MG63 (cell line): Measurements from ENCODE around the gene TMEM229B. TPM values are rescaled to one million over a fixed set of nuclear protein-coding genes. Genes with fewer than 3 reads are reported as not detected.

Source experiments
- DNase-seq: peaks from one replicate; pipeline ENCODE4 v3.0.0-alpha.2; 2020
- H3K27me3 ChIP-seq: fragments of 250-450 bp; sonication (Bioruptor Pico); 2 replicates; pipeline ENCODE4 v1.5.1; 2020; ENCODE audit warnings: mild to moderate bottlenecking, moderate library complexity
- H3K36me3 ChIP-seq: fragments of 250-450 bp; sonication (Bioruptor Pico); 2 replicates; pipeline ENCODE4 v1.5.1; 2020; ENCODE audit warnings: mild to moderate bottlenecking, moderate library complexity
- H3K4me3 ChIP-seq: fragments of 250-450 bp; sonication (Bioruptor Pico); 2 replicates; pipeline ENCODE4 v1.5.1; 2020; ENCODE audit warnings: mild to moderate bottlenecking, moderate library complexity
- H3K9me3 ChIP-seq: fragments of 250-450 bp; sonication (Bioruptor Pico); 2 replicates; pipeline ENCODE4 v1.5.1; 2020; ENCODE audit warnings: mild to moderate bottlenecking, moderate library complexity
- total RNA-seq: library from RNA; depleted of rRNA; stranded (reverse); fragments of >200 nt; shearing (Covaris generic); gene quantifications from 2 replicates; pipeline ENCODE4 v1.2.3, GENCODE V29; 2014; ENCODE audit warnings: low replicate concordance; rRNA removed

Gene TMEM229B
- 5.9 TPM in 1 of 2 replicates, not detected in the other for total RNA-seq

DNA sequence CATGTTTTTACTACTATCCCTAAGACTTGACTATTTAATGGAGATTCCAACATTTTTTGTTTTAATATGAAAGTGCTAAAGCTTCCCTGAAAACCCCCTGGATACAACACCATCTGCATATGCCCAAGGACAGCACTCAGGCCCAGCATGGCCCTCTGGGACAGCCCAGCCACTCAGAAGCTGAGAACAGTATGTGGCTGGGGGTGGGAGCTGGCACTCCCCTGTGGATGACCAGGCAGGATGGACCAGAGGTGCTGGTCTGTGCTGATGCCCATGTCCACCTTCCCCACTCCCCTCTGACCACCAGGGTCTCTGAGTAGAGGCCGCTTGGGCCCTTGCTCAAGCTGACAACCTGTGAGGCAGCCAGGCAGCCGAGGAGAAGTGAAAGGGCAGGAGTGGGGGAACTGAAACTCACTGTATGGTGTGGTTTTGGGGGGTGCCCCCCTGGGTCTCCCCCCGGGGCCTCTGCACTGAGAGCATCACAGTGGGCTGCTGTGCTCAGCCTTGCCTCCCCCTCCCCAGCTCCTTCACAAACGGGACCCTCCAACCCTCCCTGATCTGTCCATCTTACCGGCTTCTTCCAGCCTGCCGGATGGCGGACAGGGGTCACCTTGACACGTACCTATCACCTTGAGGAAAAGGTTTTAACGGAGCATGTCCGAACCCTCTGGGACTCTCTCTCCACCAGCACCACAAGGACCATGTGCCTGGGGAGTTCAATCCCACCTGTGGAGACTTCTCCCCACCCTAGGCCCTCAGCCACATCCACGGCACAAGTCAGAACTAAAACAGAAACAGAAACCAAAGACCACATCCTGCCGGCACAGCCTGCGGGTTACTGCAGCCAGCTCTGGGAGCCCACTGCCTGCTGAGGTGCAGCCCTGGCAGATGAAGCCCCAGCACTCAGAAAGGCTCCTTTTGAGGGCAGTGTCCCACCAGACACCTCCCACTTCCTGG lies at the start of gene TMEM229B:
TSS of gene TMEM229B (minus strand) at position 785 of the 957 bp plus-strand sequence. CDS start 14,798 bp downstream, outside the sequence.
- no peak within 1 kb of the TSS for H3K4me3 ChIP-seq
- DNase-seq = peak; percentile 40
- H3K9me3 ChIP-seq = no peaks in the 10 kb centered on the region
- H3K36me3 ChIP-seq = no peaks in the 10 kb centered on the region
- no peaks in the 10 kb centered on the region for H3K27me3 ChIP-seq

DNA sequence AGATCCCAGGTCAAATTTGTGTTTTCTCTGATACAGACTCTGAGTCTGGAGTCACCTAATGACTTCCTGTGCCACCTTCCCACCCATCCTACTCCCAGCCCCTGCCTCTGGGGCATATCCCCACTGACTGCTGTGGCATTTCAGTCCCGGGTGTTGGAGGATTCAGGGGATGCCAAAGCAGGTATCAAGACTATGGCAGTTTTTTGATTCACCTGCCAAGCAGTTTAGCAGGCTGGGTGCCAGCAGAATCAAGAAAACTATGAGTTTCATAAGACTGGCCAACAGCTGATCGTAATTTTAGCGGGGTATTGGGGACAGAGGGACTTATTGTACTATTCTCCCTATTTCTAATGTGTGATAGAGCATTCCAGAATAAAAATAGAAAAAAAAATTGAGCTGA lies 49.2 kb upstream of the TMEM229B start:
- H3K27me3 ChIP-seq = no peaks in the 10 kb centered on the region
- H3K36me3 ChIP-seq = no peaks in the 10 kb centered on the region
- H3K4me3 ChIP-seq = no peak overlapping the region
- DNase-seq = no peak
- no peaks in the 10 kb centered on the region for H3K9me3 ChIP-seq

DNA sequence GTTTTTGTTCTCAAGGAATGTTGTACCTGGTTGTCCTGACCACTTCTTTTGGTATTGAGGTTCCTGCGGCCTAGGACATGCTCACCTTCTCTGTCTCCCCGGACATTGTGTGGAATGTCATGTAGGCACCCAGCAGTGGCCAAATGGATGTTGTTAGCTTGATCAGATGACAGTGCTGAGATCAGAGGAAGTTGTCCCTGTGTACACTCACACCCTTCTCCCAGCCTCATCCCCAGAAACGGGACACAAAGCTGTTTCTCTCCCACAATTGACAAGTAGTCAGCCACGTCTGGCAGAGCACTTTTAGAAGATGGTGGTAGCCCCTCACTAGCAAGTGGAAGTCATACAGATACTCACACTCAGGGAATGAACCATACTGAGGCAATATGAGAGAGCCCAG lies 47.6 kb upstream of the TMEM229B start:
- DNase-seq = no peak
- Histone ChIP-seq H3K4me3 (no peak overlapping the region), H3K9me3 (no peaks in the 10 kb centered on the region), H3K36me3 (no peaks in the 10 kb centered on the region), H3K27me3 (no peaks in the 10 kb centered on the region)

DNA sequence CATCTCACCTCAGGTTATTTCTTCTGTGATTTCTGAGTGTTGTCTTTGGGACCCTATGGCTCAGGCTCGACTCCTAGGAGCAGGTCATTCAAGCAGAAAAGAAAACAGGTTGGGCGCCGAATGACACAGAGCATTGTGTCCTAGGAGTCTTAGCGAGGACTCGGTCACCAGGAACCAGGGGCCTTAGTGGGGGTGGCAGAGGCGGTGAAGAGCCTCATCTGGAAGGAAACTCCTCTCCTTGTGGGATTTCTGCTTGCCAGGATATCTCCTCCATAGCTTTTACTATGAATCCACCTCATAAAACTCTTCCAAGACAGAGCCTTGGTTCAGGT lies 45.2 kb upstream of the TMEM229B start:
- no peaks in the 10 kb centered on the region for H3K9me3 ChIP-seq
- DNase-seq = no peak
- H3K4me3 ChIP-seq = peak overlapping the region; percentile 53
- no peaks in the 10 kb centered on the region for H3K36me3 ChIP-seq
- no peaks in the 10 kb centered on the region for H3K27me3 ChIP-seq

DNA sequence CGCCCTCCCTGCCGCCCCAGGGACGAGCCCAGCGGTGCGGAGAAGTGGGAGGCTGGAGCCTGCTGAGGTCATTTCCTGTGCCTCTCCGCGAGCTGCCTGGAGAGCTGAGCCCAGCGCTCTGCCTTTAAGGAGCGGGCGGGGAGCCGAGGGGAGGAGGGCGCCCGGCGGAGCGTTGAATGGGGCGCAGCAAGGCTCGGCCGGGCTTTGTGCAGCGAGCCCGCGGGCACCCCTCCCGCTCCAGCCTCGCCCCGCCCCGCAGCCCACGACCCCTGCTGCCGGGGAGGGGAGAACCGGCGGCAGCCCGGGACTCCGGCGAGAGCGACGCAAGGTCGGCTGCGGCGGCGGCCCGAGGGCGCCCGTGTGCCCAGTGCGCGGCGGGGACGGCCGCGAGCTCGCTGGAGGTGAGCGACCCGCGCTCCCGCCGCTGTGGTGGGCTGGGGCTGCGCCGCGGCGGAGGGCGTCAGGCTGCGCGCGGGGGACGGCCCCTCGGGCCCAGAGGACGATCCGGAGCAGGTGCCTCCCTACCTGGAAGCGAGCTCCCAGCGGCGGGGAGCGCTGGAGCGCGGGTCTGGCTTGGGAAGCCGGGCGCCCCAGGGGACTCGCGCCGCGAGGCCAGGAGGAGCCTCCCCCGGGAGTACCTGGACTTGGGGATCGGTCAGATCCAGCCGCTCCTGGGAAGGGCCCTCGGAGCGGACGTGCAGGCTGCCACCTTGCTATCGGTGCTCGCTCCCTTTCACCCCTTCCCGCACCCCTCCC lies 44.7 kb upstream of the TMEM229B start, which contains the start of gene PLEKHH1:
TSS of gene PLEKHH1 (plus strand) at position 293 of the 756 bp plus-strand sequence. CDS start 8,578 bp downstream, outside the sequence.
- Histone ChIP-seq H3K4me3 (peak within 1 kb of the TSS; percentile 53), H3K9me3 (no peaks in the 10 kb centered on the region), H3K27me3 (no peaks in the 10 kb centered on the region), H3K36me3 (no peaks in the 10 kb centered on the region)
- DNase-seq = peak; percentile 78

DNA sequence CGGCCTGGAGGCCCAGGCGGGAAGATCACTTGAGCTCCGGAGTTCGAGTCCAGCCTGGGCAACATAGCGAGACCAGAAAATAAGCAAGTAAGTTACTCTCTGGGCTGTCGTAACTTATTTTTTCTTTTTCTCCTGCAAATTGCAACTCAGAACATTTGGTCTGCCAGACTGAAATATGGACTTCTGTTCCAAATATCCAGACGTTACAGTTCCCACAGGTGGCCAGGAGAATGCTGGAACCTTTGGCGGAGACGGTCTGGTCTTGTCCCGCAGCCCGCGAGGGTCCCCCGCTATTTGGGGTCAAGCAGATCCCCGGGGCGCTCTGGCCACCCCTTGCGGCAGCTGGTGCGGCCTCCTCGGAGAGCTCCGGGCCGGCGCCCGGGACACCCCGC lies 44.1 kb upstream of the TMEM229B start:
- DNase-seq = no peak
- Histone ChIP-seq H3K9me3 (no peaks in the 10 kb centered on the region), H3K4me3 (peak overlapping the region; percentile 53), H3K36me3 (no peaks in the 10 kb centered on the region), H3K27me3 (no peaks in the 10 kb centered on the region)

DNA sequence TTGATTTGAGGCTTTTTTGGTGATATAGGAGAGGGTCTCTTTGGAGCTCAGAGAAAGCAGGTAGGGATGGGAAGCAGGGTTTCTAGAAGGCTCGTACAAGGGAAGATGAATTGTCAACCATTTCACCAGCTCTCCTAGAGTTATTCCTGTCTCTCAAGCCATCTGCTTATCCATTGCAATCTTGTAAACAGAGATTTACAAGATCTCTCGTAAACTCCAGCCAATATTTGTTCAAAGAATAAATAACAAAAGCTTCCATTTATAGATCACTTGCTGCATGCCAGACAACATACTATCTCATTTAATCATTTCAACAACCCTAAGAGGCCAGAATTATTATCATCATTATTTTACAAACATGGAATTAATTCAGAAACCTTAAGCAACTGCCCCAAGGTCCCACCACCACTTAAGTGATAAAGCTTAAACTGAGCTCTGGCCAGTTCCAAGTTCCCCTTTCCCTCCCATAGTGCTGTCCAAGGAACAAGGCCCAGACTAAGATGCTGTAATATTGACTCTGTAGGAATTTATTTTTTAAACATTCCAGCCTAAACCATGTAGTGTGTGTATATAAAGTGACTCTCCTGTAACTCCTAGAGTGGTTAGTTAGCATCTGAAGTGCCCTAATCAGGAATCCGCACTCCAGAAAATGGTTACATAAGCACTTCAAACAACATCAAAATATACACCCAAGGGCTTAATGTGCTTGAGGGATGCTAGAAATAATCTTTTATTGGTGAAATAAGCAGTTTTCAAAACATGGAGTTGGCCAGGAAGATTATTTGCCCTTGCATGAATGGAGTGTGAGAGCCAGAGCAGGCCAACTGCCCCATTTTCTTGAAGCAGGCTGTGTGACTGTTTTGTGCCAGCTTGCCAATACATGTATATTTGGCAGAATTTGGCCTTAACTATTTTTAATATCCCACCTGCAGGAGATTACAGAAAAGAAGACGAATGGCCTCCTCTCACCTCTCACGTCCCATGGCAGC lies 41.7 kb upstream of the TMEM229B start:
- H3K4me3 ChIP-seq = no peak overlapping the region
- H3K9me3 ChIP-seq = no peaks in the 10 kb centered on the region
- H3K36me3 ChIP-seq = no peaks in the 10 kb centered on the region
- no peaks in the 10 kb centered on the region for H3K27me3 ChIP-seq
- no peak for DNase-seq

DNA sequence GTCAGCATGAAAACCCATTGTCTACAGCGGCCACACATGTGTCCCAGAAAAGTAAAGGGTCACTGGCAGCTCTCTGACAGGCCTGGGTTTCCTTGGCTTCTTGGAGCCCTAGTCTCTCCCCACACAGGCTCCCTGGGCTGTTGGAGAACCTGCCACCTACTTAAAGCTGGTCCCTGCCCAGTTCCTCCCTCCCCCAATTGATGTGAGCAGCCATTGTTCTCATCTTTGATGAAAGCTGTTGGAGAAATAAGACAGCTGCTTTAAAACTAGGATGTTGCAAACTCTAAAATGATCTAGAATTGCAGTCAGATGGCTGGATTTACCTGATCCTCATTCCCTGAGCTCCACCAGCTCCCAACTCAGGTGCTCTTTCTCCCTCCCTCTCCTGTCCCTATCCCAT lies 39.8 kb upstream of the TMEM229B start:
- Histone ChIP-seq H3K4me3 (no peak overlapping the region), H3K9me3 (no peaks in the 10 kb centered on the region), H3K27me3 (no peaks in the 10 kb centered on the region), H3K36me3 (no peaks in the 10 kb centered on the region)
- no peak for DNase-seq

DNA sequence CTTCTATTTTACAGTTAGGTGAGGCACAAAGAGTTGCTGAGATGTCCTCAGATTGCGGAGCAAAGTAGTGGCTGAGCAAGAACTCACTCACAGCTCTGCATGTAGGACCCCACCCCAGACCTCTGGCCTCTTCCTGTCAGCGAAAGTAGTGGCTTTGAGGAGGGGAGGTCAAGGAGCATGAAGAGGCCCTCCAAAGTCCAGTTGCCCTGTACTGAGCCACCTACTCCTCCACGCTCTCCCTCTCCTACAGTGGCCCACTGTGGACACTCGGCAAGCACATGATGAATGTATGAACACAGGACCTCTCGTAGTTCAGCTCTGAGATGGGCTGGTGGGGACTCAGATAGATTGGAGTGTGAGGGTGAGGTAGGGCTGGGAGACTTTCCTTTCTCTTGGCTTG lies 39.2 kb upstream of the TMEM229B start:
- DNase-seq = no peak
- Histone ChIP-seq H3K36me3 (no peaks in the 10 kb centered on the region), H3K9me3 (no peaks in the 10 kb centered on the region), H3K4me3 (no peak overlapping the region), H3K27me3 (no peaks in the 10 kb centered on the region)

DNA sequence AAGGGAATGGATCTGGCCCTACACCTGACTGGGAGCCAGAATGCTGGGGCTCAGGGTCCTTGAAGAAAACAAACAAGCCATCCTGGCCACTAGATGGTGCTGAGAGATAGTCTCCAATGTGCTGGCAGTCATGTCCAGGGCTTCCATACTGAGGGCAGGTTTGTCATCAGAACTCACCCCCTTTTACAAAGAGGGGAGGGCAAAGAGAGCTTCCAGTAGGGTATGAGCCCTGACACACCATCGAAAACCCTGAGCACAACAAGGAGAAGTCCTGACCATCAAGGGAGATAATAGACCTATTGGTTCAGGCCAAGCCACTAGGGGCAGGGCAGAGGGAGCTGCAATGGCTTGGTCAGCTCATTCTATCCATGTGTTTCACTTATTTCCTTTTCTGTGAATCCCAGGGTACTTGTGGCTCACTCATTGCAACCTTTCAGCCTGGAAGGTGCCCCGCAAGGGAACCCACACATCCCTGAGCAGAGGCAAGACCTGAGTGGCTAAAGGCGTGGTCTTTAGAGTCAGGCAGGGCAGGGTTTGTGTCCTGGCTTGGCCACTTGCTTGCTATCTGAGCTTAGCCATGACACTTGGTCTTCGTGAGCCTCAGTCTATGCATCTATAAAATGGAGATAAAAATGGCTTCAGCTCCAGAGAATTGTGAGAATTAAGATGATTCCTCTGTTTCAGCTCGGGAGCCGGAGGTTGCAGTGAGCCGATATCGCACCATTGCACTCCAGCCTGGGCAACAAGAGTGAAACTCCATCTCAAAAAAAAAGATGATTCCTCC lies 38.3 kb upstream of the TMEM229B start:
- no peaks in the 10 kb centered on the region for H3K27me3 ChIP-seq
- no peaks in the 10 kb centered on the region for H3K9me3 ChIP-seq
- no peak overlapping the region for H3K4me3 ChIP-seq
- DNase-seq = peak; percentile 8
- H3K36me3 ChIP-seq = no peaks in the 10 kb centered on the region

DNA sequence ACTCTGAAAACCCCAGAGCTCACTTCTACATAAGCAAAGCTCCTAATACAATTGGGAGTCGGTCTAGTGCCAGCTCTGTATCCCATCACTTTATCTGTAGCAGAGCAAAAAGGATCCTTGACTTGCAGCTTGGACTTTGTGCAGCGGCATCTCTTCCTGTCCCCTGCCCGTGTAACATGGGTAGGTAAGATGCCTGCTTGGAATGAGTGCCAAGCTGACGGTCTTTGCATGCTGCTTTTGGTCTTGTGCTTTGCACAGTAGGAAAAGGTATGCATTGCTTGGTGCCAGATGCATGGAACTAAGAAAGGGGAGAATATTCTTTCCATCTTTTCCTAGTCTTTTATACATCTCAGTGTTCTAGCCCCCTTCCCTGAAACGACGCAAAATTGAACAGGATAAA lies 37.7 kb upstream of the TMEM229B start:
- Histone ChIP-seq H3K4me3 (no peak overlapping the region), H3K27me3 (no peaks in the 10 kb centered on the region), H3K36me3 (no peaks in the 10 kb centered on the region), H3K9me3 (no peaks in the 10 kb centered on the region)
- DNase-seq = no peak

DNA sequence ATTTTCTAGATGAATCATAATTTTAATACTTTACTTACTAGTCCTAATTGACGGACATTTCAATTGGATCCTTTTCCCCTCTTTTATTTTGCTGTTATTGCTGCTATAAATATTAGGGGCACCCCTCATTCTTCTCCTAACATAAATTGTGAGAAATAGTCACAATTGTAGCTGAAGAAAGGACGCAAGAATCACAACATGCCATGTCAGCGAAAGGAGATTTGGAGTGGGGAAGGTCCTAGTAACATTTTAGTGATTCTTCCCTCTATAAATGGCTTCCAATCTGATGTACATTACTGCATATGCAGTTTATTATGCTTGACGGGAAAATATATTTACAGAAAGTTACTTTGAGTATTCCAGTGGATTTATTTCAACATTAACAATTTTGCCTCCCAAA lies 36.9 kb upstream of the TMEM229B start:
- Histone ChIP-seq H3K4me3 (no peak overlapping the region), H3K9me3 (no peaks in the 10 kb centered on the region), H3K27me3 (no peaks in the 10 kb centered on the region), H3K36me3 (no peaks in the 10 kb centered on the region)
- no peak for DNase-seq

DNA sequence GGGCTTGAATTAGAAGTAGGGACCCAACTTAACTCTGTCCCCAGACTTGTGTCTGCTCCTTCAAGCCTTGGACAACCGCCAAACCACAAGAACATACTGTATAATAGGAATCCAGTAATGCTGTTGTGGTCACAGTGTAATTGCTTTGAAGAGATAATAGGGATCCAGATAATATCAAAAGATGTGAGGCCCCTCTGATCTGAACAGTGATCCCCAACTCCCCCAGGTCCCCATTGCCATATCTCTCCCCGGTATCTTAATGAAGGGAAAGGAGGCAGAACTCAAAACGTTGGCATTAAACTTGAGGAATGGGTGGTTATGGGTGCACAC lies 36.1 kb upstream of the TMEM229B start:
- H3K27me3 ChIP-seq = no peaks in the 10 kb centered on the region
- DNase-seq = no peak
- H3K36me3 ChIP-seq = no peaks in the 10 kb centered on the region
- no peak overlapping the region for H3K4me3 ChIP-seq
- no peaks in the 10 kb centered on the region for H3K9me3 ChIP-seq

DNA sequence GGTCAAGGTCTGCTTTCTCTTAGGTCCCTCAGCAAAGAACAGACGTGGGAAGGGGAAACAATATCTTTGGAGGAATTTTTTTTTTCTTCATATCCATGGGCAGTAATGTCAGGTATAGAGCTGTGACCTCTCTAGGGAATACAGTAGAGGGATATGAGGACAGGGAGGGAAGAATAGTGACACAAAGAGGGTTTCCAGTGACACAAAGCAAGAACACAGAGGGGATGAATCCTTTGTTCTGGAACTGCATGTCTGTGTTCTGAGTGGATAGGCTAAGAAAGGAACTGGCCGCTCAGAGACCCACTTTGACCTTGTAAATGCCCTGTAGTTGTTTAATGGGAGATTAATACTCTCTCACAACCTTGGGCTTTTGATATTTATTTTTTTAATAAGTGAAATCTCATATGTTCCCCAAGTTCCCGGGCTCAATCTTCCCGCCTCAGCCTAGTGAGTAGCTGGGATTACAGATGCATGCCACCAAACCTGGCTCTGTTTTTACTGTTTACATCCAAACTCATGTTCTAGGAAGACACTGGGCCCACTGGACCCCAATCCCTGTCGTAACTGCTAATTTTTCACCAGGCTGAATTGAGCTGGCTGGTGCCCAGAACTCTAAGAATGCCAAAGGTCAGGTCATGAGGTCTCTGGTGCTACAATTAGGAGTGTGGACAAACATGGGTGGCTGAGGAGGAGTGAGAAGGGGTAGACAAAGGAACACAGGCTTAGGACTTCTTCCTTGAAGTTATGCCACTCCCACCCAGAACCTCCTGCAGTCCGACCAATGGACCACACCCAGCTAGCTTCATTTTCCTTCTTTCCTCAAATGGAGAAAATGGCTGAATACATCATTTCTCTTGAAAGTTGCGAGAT lies 35.5 kb upstream of the TMEM229B start:
- DNase-seq = no peak
- Histone ChIP-seq H3K27me3 (no peaks in the 10 kb centered on the region), H3K4me3 (no peak overlapping the region), H3K9me3 (no peaks in the 10 kb centered on the region), H3K36me3 (no peaks in the 10 kb centered on the region)

DNA sequence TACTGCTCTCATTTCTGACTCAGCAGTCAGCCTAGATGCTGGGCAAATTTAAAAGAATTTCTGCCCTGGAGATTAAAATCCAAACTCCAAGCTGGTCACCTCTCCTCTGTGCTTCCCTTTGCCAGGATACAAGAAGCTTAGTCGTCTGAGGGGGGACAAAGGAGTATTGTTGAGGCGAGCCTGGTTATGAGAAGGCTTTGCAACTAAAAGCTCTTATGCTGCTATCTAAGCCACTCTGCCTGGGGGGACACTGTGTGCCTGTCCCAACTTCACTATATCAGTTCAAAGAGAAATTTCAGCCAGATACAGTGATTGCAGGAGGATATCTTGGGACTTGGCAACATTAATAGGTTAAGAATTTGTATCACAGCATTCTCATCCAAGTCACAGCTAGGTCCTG lies 33.7 kb upstream of the TMEM229B start:
- no peak for DNase-seq
- H3K4me3 ChIP-seq = no peak overlapping the region
- no peaks in the 10 kb centered on the region for H3K27me3 ChIP-seq
- H3K9me3 ChIP-seq = no peaks in the 10 kb centered on the region
- no peaks in the 10 kb centered on the region for H3K36me3 ChIP-seq
